ENCODE data around the gene SCLT1.

The SCLT1 gene

DNA sequence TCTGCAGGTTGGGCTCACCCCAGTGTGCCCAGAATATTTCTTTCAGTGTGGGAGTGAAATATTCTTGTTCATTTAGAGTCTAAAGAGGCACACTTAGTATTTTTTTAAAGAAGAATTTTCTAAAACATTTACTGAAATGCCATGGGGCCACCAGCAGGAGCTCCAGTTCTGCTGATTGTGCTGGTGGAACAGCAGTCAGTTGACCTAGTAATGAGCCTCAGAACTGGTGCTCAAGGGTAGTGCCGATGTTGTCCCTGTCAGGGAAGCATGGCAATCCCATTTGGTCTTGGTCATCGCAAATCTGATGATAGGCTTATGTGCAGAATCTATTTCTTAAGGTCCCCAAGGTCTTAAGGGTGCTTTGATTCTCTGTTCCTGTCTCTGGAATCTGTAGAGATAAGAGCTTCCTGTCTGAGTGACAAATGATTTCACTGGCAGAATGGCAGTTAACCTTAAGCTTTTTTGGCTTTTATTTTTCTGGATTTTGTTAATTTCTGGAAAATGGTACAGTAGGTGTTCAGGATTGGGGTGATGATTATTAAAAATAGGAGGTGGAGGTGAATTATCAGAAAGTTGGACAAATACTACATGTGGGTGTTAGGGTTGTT is 252.5 kb downstream of the SCLT1 start:
- no peak for DNase-seq (ENCODE audit: low read depth)

DNA sequence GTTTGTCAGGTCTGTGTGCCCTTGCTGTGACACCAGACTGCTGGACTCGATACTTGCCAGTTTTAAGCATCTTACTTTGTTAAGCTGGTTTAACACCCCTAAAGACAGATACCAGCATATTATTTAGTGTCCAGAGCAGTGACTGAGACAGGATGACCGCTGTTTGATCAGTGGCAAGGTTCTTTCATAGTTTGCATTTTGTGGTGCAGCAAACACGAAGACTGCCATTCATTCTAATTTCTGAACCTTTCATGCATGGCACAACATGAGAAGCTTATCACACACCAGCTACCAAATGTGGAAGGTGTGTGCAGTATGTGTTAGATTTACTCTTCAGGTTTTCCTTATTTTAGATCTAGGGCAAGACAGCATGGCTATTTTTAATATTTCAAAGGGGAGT is 255.7 kb downstream of the SCLT1 start:
- DNase-seq (ENCODE audit: low read depth) = no peak

DNA sequence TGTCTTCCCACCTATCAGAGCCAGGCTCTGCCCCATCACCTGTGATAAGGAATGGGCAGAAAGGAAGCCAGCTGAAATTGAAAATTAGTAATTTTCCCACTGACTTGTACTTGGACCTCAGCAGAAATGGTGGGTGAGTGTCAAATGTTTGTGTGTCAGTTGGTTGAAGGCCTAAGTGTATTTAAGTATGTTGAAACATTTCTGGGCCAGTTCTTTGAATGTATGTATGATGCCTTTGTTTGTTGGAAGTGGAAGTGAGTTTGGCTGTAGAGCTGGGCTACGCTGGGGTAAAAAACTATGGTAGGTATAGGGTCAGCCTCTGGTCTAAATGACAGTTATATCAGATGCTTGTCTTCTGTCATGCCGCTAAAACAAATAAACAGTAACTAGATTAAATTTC is 256.1 kb downstream of the SCLT1 start:
- DNase-seq (ENCODE audit: low read depth) = no peak

DNA sequence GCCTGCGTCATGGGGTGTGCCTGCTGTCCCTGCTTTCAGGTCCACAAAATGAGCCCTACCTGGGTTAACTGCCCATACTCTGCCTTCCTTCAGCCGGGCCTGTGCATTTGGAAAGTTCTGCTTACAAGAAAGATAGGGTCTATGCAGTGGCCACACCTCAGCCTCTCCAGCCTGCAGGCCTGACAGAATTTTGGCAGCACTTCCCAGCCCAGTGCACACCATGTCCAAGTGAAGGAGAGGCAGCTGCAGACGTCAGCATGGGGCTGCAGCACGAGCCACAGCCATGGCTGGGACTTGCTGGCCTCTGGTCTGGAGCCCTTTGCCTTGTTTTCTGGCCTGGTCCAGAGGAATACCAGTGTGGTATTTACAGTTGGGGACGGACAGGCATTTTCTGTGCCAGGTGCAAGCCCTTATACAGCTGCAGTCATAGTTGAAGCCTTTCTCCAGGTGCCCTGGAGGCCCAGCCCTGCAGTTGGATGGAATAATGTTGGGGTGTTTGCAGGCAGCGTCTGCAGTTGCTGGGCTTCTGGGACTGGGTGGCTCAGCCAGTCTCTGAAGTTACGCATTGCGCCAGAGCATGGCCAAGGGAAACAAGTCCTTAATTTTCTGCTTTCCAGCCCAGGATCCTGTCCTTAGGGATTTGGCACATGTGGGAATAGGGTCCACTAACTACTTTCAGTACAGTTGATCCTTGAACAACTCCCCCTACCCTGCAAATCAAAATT is 257.7 kb downstream of the SCLT1 start:
- no peak for DNase-seq (ENCODE audit: low read depth)
